Measurements from ENCODE around the gene TMEM59L. TPM values are rescaled to one million over a fixed set of nuclear protein-coding genes. Genes with fewer than 3 reads are reported as not detected.
A peak's percentile ranks its signal among the peaks of the same experiment; 100 is the strongest.

TMEM59L gene
- total RNA-seq, 2 experiments from 2014 or later: not detected

DNA sequence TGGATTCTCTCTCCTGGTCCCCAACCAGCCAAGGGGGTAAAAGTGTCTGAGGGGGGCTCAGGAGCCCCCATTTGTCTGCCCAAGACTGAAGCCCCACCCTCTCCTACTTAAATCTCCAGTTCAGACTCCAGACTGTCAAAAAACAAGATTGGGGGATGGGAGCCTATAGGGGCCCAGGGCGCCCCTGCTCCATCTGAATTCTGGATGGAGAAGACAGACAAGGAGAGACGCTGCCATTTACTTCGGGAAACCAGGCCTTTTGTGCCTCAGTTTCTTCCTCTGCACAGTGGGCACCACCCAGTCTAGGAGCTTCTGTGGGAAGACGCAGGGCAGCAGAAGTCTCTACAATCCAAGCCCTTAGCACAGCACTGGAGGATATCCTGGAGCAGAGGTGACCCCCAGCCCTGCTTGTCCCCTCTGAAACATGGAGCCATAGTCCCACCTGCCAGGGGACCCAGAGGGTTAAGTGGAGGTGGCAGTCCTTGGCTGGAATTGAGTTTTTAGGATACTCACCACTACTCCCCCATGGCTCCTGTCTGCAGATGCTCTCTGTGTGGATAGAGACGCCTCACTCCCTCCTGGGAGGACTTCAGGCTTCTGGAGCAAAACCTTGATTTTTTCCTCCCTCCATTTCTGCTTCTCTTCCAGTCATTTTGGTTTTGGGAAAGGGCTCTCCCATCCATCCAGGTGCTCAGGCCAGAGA lies 4.4 kb upstream of the TMEM59L start:
- CTCF ChIA-PET: no interaction called here
- no peak overlapping the region for H3K4me3 Mint-ChIP-seq

DNA sequence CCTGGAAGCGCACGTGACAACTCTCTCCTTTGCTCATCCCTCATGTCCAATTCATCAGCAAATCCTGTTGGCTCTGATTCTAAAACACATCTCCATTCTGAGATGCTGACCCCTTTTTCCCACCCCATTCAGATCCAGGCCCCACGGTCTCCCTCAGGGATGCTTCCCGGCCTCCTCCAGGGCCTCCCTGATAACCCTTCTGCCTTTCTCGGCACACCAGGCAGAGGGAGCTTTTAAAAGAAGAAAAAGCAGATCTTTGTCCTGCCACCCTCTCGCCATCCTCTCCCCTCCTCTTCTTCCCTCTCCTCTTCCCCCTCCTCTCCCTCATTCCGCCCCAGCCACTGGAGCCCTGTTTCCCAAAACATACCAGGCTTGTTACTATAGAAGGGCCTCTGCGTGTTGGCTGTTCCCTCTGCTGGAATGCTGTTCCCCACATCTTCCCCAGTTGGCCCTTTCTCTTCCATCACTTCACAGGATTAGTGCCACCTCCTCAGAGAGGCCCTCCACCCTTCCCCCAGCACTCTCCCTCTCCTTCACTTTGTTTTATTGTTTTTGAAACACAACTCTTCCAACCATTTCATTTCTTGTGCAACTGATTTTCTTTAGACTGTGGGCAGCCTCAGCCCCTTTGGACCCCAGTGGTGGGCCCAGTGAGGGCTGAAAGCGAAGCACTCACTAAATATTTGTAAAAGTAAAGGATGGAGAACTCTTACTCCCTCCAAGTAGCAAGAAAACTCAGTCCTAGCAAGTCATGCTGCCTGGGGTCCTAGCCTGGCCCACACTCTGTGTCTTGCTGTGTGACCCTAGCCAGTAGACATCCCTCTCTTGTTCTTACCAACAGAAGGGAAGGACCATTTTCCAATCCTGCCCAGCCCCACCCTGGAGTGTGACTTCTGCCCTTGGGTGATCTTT lies 3.6 kb upstream of the TMEM59L start:
- CTCF ChIA-PET: no interaction called here
- H3K4me3 Mint-ChIP-seq: no peak overlapping the region

More for the DNA sequence above, 4.4 kb upstream of the TMEM59L start:
- Mint-ChIP-seq H3K36me3 (no peaks in the 10 kb centered on the region), H3K9me3 (ENCODE audit: low read depth) (no peaks in the 10 kb centered on the region), H3K27ac (no peak overlapping the region), H3K27me3 (peaks cover 73% of the 10 kb centered on the region), H3K4me1 (peaks cover 9% of the 10 kb centered on the region)
- no peak for DNase-seq
- ATAC-seq: no peak

DNA sequence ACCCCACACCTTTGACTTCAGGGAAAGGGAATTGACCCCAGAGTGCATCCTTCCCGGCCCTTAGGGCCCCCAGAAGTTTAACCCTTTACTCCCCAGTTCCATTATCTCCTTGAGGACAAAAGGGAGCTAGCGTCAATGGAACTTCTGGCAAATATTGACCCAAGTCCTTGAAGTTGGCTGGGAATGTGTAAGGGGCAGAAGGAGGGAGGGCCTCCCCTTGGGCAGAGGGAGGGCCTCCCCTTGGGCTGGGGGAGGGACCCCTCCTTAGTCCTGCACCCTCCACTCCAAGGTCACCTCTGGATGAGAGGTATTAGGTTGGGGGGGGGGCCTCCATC lies 3.0 kb upstream of the TMEM59L start:
- Mint-ChIP-seq H3K4me1 (peaks cover 9% of the 10 kb centered on the region), H3K27ac (no peak overlapping the region), H3K4me3 (no peak overlapping the region), H3K9me3 (ENCODE audit: low read depth) (no peaks in the 10 kb centered on the region), H3K27me3 (peaks cover 77% of the 10 kb centered on the region), H3K36me3 (no peaks in the 10 kb centered on the region)
- ATAC-seq: no peak
- no peak for DNase-seq
- CTCF ChIA-PET: no interaction called here

More for the DNA sequence above, 3.6 kb upstream of the TMEM59L start:
- Mint-ChIP-seq H3K4me1 (peaks cover 9% of the 10 kb centered on the region), H3K27ac (no peak overlapping the region), H3K27me3 (peaks cover 77% of the 10 kb centered on the region), H3K36me3 (no peaks in the 10 kb centered on the region), H3K9me3 (ENCODE audit: low read depth) (no peaks in the 10 kb centered on the region)
- ATAC-seq (no peak), DNase-seq (no peak)

DNA sequence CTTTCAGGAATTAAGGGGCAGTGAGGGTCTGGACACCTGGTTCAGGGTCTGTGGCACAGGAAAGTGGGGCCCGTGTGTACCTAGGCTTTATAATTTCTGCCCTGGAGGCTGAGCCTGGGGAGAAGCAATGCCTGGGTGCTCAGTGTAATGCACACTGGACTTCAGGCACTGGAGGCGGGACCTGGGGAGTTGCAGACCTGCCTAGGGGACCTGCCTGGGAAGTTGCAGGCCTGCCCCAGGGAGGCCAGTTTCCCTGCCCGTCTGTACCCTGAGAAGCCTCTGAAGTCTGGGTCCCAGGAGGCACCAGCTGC lies 2.5 kb upstream of the TMEM59L start:
- Mint-ChIP-seq H3K4me1 (peaks cover 9% of the 10 kb centered on the region), H3K4me3 (no peak overlapping the region), H3K9me3 (ENCODE audit: low read depth) (no peaks in the 10 kb centered on the region), H3K27me3 (peaks cover 76% of the 10 kb centered on the region), H3K36me3 (no peaks in the 10 kb centered on the region), H3K27ac (no peak overlapping the region)
- ATAC-seq: no peak
- no peak for DNase-seq
- CTCF ChIA-PET: no interaction called here

DNA sequence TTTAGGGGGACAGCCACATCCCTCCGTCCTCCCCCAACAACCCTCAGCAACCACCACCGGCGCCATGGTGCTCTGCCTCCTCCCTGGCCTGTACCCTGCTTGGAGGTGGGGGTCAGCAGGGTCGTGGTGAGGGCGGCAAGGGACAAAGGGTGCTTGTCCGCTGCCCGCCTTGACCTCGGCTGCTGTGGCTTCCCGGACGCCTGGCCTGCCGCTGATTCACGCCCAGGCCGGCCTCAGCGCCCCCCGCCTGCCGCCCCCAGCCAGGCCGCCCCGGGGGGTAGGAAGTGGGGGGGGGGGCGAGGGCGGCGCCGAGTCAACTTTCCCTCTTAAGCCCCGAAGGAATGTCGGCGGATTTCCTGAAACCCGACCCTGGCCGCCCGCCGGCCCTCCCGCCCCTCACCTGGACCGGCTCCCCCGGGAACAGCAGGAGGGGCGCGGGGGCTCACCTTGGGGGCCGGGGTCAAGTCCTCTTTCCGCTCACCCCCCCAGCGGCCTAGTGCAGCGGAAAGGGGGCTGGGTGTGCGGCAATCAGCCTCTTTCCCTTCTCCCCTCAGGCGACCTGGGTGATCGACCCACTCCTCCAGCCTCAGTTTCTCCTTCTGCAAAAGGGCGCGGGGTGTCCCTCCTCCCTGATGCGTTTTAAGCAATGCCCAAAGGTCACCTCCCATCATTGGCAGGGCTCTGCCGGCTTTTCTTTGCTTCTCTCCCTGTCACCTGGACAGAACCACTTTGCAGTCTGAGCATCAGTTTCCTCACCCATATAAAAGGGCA lies 1.9 kb upstream of the TMEM59L start:
- H3K27me3 Mint-ChIP-seq: peaks cover 74% of the 10 kb centered on the region
- H3K9me3 Mint-ChIP-seq (ENCODE audit: low read depth): no peaks in the 10 kb centered on the region
- no peak overlapping the region for H3K27ac Mint-ChIP-seq
- ATAC-seq (no peak), DNase-seq (no peak)
- H3K36me3 Mint-ChIP-seq: no peaks in the 10 kb centered on the region
- CTCF ChIA-PET: no interaction called here
- peaks cover 9% of the 10 kb centered on the region for H3K4me1 Mint-ChIP-seq
- H3K4me3 Mint-ChIP-seq: no peak overlapping the region

DNA sequence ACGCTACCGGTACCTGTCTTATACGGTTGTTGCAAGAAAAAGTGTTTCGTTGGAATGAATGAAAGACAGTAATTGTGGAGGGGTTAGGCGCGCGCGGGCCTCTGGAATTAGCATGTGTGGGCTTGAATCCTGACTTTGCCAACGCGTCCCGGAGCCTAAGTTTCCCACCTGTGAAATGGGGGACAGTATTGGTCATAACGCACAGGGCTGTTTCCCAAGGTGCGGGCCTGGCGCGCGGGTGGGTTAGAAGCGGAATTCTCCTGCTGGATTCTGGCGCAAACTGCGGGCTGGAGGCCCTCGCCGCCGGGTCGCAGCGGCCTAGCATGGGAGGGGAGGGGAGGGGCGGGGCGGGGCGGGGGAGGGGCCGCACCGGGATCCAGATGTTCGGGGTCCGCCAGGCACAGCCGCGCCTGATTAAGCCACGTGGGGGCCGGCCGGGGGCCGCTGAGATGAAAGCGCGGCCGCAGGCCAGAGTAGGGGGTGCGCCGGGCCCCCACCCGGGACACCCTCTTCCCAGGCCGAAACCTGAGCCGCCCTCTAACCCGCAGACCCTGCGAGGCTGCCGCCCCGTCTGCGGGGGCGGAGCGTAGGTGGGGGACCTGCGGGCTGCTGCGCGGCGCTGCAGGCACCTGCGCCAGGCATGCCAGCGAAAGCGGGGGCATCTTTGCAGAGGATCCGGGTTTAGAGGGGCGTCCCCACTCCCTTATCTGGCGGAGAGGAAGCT lies 1.2 kb upstream of the TMEM59L start:
- ATAC-seq (no peak), DNase-seq (no peak)
- H3K4me3 Mint-ChIP-seq: no peak overlapping the region
- H3K9me3 Mint-ChIP-seq (ENCODE audit: low read depth): no peaks in the 10 kb centered on the region
- peaks cover 9% of the 10 kb centered on the region for H3K4me1 Mint-ChIP-seq
- CTCF ChIA-PET: no interaction called here
- H3K36me3 Mint-ChIP-seq: no peaks in the 10 kb centered on the region
- H3K27ac Mint-ChIP-seq: no peak overlapping the region
- H3K27me3 Mint-ChIP-seq: peaks cover 79% of the 10 kb centered on the region

DNA sequence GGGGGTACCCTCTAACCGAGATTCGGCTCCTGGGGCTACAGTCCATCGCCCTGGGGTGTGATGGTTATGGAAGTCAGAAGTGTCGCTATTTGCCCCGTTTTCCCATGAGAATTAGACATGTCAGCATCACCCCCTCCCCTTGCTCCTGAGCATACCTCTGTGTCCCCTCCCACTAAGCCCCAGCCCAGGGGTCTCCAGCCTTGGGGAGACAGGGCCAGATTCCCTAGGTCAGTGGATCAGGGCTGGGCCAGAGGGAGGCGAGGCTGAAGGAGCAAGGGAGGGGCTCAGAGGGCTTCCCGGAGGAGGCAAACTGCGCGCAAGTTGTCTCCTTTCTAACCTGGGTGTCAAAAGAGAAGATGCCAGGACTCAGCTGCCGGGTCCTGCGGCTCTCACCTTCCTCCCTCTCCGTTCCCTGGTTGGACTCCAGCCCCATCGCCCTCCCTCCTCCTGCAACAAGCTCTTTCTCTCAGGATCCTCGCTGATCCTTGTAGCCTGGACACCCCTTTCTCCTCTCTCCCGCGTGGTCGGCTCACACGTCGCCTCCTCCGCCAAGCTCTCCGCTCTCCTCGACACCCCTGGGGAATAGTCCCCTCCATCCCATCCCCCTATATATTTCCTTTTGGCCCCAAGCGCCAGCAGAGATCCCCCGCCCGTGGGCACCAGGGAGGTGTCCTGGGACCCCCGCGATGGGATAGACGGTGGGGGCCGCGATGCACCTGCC lies 459 bp upstream of the TMEM59L start:
- peaks cover 75% of the 10 kb centered on the region for H3K27me3 Mint-ChIP-seq
- CTCF ChIA-PET: interaction anchor here (1.0 kb wide), 1 partner anchor 161 kb away, joined by 3 read pairs; no protein-coding TSS in a partner anchor
- H3K36me3 Mint-ChIP-seq: no peaks in the 10 kb centered on the region
- H3K9me3 Mint-ChIP-seq (ENCODE audit: low read depth): no peaks in the 10 kb centered on the region
- no peak overlapping the region for H3K27ac Mint-ChIP-seq
- peaks cover 9% of the 10 kb centered on the region for H3K4me1 Mint-ChIP-seq
- ATAC-seq (no peak), DNase-seq (no peak)
- H3K4me3 Mint-ChIP-seq: peak overlapping the region; percentile 18

DNA sequence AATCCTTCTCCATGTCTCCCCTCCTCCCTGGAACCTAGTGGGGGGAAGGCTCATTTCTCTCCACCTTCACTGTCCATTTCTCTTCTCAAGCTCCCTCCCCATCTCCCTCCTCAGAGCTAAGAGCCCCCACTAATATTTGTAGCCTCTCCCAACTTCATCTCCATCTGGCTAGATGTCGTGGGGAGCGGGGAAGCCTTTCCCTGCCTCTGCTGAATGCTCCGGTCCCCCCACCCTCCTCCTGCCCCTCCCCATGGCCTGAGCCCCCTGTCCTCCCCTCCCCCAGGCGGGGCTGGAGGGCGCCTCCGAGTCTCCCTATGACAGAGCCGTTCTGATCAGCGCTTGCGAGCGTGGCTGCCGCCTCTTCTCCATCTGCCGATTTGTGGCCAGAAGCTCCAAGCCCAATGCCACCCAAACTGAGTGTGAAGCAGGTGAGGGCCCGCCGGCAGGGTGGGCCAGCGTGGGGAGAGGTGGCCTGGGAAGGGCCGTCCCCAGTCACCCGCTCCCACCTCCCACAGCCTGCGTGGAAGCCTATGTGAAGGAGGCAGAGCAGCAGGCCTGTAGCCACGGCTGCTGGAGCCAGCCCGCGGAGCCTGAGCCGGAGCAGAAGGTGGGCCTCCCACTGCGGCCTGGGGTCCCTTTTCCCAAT lies 1.0 kb downstream of the TMEM59L start:
- peaks cover 9% of the 10 kb centered on the region for H3K4me1 Mint-ChIP-seq
- no peaks in the 10 kb centered on the region for H3K36me3 Mint-ChIP-seq
- DNase-seq (no peak), ATAC-seq (no peak)
- H3K27ac Mint-ChIP-seq: no peak overlapping the region
- H3K27me3 Mint-ChIP-seq: peaks cover 60% of the 10 kb centered on the region
- H3K4me3 Mint-ChIP-seq: no peak overlapping the region
- no peaks in the 10 kb centered on the region for H3K9me3 Mint-ChIP-seq (ENCODE audit: low read depth)
- CTCF ChIA-PET: no interaction called here

DNA sequence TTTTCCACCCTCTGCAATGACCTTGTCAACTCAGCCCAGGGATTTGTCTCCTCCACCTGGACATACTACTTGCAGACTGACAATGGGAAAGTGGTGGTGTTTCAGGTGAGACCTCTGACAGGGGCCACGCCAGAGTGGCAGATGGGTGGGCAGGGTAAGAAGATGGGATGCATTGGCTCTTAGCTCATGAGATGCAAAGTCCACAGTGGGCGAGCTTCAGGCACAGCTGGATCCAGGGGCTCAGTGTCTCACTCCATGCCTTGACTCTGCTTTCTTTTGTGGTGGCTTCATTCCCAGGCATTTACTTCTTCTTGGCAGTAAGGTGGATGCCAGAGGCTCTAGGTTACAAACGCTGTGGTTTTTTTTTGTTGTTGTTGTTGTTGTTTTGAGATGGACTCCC lies 3.4 kb downstream of the TMEM59L start:
- CTCF ChIA-PET: interaction anchor here (1.1 kb wide), 1 partner anchor 22 kb away, joined by 3 read pairs; no protein-coding TSS in a partner anchor
- H3K27me3 Mint-ChIP-seq: peaks cover 41% of the 10 kb centered on the region

DNA sequence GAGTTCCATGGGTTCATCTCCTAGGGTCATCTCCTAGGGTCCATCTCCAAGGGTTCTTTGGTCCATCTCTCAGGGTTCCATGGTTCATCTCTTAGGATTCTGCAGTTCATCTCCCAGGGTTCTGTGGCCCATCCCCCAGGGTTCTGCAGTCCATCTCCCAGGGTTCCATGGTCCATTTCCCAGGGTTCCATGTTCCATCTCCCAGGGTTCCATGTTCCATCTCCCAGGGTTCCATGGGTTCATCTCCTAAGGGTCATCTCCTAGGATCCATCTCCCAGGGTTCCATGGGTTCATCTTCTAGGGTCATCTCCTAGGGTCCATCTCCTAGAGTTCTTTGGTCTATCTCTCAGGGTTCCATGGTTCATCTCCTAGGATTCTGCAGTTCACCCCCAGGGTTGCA lies 4.9 kb downstream of the TMEM59L start:
- DNase-seq: no peak
- H3K27me3 Mint-ChIP-seq: peaks cover 31% of the 10 kb centered on the region
- CTCF ChIA-PET: no interaction called here
- no peaks in the 10 kb centered on the region for H3K36me3 Mint-ChIP-seq
- no peak for ATAC-seq
- H3K27ac Mint-ChIP-seq: no peak overlapping the region
- H3K9me3 Mint-ChIP-seq (ENCODE audit: low read depth): no peaks in the 10 kb centered on the region
- no peaks in the 10 kb centered on the region for H3K4me1 Mint-ChIP-seq
- no peak overlapping the region for H3K4me3 Mint-ChIP-seq

More for the DNA sequence above, 3.4 kb downstream of the TMEM59L start:
- ATAC-seq (no peak), DNase-seq (no peak)
- Mint-ChIP-seq H3K27ac (no peak overlapping the region), H3K4me1 (peaks cover 7% of the 10 kb centered on the region), H3K9me3 (ENCODE audit: low read depth) (no peaks in the 10 kb centered on the region), H3K36me3 (no peaks in the 10 kb centered on the region), H3K4me3 (no peak overlapping the region)

DNA sequence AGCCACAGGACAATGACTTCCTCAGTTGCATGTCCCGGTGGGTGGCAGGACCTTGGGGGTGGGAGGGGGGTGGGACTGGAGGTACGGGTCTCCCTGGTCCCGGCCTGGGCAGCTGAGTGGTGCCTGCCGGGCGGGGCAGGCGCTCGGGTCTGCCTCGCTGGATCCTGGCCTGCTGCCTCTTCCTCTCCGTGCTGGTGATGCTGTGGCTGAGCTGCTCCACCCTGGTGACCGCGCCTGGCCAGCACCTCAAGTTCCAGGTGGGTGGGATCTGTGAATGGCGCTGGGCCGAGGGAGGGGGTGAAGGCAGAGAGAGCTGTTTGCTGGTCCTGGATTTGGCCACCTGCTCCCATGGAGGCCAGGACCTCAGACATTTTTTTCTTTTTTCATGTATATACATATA lies 5.6 kb downstream of the TMEM59L start:
- H3K27me3 Mint-ChIP-seq: peaks cover 32% of the 10 kb centered on the region
- H3K4me1 Mint-ChIP-seq: no peaks in the 10 kb centered on the region

DNA sequence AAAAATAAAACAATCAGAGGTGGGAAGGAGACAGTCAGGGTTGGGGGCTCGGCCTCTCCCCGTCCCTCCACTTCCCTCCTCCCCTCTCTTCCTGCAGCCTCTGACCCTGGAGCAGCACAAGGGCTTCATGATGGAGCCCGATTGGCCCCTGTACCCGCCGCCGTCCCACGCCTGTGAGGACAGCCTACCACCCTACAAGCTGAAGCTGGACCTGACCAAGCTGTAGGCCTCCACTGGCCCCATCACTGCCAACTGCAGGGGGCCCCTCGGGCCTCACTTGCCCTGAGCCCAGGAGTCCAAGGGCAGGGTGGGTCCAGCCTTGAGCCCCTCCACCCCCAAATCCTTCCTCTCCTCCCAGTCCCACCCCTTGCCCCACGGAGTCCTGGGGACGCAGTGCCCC lies 7.6 kb downstream of the TMEM59L start:
- Mint-ChIP-seq H3K4me3 (no peak overlapping the region), H3K9me3 (ENCODE audit: low read depth) (no peaks in the 10 kb centered on the region), H3K27me3 (peaks cover 13% of the 10 kb centered on the region), H3K36me3 (no peaks in the 10 kb centered on the region), H3K27ac (no peak overlapping the region), H3K4me1 (no peaks in the 10 kb centered on the region)
- no peak for ATAC-seq
- CTCF ChIA-PET: no interaction called here
- DNase-seq: no peak

More for the DNA sequence above, 5.6 kb downstream of the TMEM59L start:
- H3K4me3 Mint-ChIP-seq: no peak overlapping the region
- ATAC-seq (no peak), DNase-seq (no peak)
- CTCF ChIA-PET: no interaction called here
- no peaks in the 10 kb centered on the region for H3K9me3 Mint-ChIP-seq (ENCODE audit: low read depth)
- H3K27ac Mint-ChIP-seq: no peak overlapping the region
- H3K36me3 Mint-ChIP-seq: no peaks in the 10 kb centered on the region

Measured in activated CD8-positive, alpha-beta memory T cell treated with anti-CD3 and anti-CD28 coated beads, Interleukin-2, amount 10 ng/mL, durations not matched to agents 7 days and 5 days (primary cell).